ENCODE results near the gene ZNF385A.
A peak's percentile ranks its signal among the peaks of the same experiment; 100 is the strongest.

DNA sequence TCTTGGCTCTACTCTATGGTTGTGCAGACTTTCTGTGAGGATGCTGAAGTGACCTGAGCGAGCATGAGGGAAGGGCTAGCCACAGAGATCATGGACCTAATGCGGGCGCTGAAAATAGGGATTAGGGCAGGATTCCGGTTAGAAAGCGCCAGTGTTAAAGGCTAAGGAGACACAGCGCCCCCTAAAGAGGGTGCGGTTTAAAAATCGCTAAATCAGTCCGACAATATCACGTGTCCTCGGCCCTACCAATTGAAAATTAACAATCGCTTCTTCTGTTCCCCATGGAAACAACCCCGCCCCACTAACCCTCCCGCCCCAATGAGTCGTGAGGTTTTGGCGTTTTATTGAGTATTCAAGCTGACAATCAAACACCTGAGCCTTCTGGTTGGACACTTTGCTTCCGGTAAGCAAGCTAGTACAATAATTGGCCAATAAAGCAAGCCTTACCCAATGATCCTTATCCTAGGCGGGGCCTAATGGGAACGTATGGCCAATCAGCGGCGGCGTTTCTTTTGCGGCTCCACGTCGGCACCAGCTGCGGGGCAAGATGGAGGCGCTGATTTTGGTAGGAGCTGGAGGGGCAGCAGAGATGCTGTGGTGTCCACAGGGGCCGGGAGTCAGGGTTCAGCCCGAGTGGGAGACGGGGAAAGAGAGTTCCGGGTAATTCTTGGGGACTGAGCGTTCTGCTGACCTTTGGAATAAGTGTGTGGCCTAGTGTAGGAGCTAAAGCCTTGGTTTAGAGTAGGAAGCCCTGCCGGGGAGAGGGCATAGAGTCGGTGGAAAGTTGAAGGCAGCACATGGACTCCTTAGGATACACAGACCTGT is 59.7 kb downstream of the ZNF385A start, which contains the start of gene COPZ1:
- TF ChIP-seq, protein P1, sequence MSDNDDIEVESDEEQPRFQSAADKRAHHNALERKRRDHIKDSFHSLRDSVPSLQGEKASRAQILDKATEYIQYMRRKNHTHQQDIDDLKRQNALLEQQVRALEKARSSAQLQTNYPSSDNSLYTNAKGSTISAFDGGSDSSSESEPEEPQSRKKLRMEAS (IDR thresholded peaks at IDR 0.05) = peak; percentile 63
- TF ChIP-seq, protein P2, sequence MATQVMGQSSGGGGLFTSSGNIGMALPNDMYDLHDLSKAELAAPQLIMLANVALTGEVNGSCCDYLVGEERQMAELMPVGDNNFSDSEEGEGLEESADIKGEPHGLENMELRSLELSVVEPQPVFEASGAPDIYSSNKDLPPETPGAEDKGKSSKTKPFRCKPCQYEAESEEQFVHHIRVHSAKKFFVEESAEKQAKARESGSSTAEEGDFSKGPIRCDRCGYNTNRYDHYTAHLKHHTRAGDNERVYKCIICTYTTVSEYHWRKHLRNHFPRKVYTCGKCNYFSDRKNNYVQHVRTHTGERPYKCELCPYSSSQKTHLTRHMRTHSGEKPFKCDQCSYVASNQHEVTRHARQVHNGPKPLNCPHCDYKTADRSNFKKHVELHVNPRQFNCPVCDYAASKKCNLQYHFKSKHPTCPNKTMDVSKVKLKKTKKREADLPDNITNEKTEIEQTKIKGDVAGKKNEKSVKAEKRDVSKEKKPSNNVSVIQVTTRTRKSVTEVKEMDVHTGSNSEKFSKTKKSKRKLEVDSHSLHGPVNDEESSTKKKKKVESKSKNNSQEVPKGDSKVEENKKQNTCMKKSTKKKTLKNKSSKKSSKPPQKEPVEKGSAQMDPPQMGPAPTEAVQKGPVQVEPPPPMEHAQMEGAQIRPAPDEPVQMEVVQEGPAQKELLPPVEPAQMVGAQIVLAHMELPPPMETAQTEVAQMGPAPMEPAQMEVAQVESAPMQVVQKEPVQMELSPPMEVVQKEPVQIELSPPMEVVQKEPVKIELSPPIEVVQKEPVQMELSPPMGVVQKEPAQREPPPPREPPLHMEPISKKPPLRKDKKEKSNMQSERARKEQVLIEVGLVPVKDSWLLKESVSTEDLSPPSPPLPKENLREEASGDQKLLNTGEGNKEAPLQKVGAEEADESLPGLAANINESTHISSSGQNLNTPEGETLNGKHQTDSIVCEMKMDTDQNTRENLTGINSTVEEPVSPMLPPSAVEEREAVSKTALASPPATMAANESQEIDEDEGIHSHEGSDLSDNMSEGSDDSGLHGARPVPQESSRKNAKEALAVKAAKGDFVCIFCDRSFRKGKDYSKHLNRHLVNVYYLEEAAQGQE (IDR thresholded peaks at IDR 0.05; ENCODE audit: low read depth) = no peak
- TF ChIP-seq ZBTB7A (IDR thresholded peaks at IDR 0.05; ENCODE audit: low read depth) = no peak
- TF ChIP-seq RAD21 (IDR thresholded peaks at IDR 0.05; ENCODE audit: low read depth) = peak; percentile 91
- TF ChIP-seq EGR1 (IDR thresholded peaks at IDR 0.05) = no peak
- no peak for TF ChIP-seq NFIC (IDR thresholded peaks at IDR 0.05)
- TF ChIP-seq CREB1 (IDR thresholded peaks at IDR 0.05; ENCODE audit: low read depth) = peak; percentile 79; the same call in 1 of the 2 replicates
- peak; percentile 97 for TF ChIP-seq TAF1 (IDR thresholded peaks at IDR 0.05; ENCODE audit: low read depth)

All from Ishikawa (cell line).